ENCODE data around the gene LRRC8B.
"Not testable (repeated sequence)": the region's sequence is repeated elsewhere in the genome, so short reads cannot be mapped to it uniquely, and the experiment has no call there.

The LRRC8B gene

DNA sequence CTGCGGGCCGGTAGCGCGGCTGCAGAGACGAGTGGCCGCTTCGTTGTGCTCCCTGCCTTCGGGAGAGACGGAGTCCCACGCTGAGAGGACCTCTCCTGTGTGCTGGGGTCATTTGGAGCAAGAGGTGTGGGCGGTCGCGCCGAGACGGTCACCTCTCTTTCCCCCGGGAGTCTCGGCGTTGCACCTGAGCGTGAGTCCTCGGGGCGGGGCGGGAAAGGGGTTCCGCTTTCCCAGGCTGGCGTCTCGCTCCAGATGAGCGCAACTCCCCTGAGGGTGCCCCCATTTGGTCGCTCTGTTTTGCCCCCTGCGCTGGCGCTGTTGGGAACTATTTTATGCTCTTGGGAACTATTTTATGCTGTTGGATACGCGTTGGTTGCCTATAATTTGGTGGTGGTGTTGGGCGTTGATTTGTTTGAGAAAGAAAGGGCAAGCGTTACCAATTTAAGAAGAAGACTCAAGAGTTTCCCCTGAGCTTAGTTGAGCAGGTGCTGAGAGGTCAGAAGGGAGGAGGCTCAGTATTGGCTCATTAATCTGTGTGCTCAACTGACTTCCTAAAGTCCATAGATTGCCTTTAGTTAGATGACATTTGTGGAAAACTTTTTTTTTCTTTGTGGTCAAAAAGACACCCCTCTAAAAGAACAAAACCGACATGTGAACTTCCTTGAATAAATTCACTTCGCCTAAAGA is 683 bp downstream of the LRRC8B start:
- peak; percentile 26 for DNase-seq

GRCh38 chr1:89527256-89527655 is 2.6 kb downstream of the LRRC8B start:
- DNase-seq: no peak

GRCh38 chr1:89527750-89528381 is 3.2 kb downstream of the LRRC8B start:
- no peak for DNase-seq

GRCh38 chr1:89528382-89528780 is 3.8 kb downstream of the LRRC8B start:
- DNase-seq: no peak

DNA sequence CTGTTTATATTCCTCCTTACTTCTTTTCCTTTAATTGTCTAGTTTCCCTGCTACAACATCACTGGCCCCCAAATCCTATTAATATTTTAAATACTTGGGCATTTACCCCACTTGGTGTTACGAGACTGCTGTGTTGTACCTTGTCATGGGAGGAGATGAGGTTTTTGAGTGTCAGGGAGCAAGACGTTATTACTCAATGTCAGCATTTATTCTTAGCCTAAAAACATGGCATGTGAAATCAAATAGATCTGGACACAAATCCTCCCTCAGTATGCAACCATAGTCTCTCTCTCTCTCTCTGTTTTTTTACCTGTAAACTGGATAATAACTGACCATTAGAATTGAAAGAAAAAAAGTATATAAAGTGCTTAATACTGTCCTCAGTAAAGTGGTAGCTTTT is 4.6 kb downstream of the LRRC8B start:
- DNase-seq: no peak

DNA sequence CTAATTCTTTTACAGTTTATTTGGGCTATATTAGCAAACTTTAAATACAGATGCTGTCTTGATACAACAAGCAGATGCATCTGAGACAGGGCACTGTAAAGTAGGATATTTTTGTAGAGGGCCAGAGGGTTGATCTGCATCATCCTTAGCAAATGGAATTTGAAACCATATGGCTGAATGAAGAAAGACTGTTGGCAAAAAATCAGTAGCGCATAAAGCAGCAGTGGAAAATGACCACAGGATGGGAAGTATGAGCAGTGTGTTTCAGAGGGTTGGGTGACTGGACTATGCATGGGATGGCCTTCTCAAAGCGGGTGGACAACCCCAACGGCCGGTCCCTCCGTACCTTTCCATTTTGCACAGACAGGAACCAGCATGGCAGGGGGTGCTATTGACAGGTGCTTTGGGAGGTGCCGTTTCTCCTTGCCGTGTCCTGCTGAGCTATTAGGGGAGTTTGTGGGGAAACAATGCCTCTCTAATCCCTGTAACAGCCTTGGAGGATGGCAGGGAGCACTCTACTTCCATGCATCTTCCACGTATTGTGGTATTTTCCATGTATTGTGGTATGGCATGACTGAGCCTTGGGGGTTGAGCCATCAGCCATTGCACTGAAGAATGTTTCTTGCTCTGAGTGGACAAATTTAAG is 5.9 kb downstream of the LRRC8B start:
- no peak for DNase-seq

- no peak for DNase-seq
These were observed 7.0 kb downstream of the LRRC8B start for GRCh38 chr1:89531480-89532139.

DNA sequence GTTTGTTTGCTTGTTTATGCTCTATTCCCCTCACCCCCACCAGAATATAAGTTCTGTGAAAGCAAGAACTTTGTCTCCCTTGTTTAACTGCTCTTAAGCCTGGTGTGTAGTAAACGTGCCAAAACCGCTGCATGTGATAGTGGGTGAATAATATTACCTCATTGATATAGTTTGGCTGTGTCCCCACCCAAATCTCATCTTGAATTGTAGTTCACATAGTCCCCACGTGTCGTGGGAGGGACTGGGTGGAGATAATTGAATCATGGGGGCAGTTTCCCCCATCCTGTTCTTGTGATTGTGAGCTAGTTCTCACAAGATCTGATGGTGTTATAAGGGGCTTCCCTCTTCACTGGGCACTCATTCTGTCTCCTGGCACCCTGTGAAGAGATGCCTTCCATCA is 7.6 kb downstream of the LRRC8B start:
- DNase-seq: no peak

DNA sequence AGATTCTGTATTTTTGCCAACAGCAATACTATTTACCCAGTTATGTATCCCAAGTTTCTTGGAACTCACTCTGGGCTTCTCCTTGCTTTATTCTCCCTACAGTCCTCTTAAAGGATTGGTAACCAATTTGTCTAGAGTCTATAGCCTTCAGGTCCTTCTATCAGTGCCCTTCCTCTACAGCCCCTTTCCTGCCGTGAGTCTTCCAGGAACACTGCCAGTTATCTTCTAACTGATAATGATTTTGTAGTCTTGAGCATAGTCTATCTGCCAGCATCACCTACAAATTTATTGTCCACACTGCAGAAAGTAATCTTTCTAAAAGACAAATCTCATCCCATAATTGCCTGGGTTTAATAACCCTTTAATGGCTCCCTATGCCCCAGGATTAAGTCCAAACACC is 8.2 kb downstream of the LRRC8B start:
- no peak for DNase-seq

- DNase-seq: no peak
These were observed 10.9 kb downstream of the LRRC8B start for GRCh38 chr1:89535537-89535936.

- no peak for DNase-seq
These were observed 12.1 kb downstream of the LRRC8B start for GRCh38 chr1:89536555-89537341.

GRCh38 chr1:89538361-89538760 is 13.7 kb downstream of the LRRC8B start:
- no peak for DNase-seq

- no peak for DNase-seq
These were observed 14.5 kb downstream of the LRRC8B start for GRCh38 chr1:89539128-89539527.

- DNase-seq: no peak
These were observed 15.9 kb downstream of the LRRC8B start for GRCh38 chr1:89540406-89540970.

DNA sequence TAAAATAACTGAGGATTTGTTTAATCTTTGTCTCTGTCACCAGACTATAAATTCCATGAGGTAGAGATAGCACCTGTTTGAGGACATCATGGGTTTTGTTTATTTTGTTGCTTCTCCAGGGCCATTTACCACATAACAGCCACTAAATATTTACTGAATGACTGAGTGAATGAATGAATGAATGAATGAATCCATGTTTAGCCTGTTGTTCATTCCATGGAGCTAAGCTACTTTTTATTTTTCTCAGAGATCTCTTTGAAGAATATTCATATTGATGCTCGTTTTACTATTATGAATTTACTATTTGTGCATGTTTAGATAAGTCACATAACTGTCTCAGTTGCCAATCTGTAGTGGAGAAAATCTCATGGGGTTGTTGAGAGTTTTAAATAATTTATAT is 17.7 kb downstream of the LRRC8B start:
- no peak for DNase-seq

- not testable (repeated sequence) for DNase-seq
These were observed 19.0 kb downstream of the LRRC8B start for GRCh38 chr1:89543632-89544031.

GRCh38 chr1:89545264-89546038 is 20.8 kb downstream of the LRRC8B start:
- no peak for DNase-seq

DNA sequence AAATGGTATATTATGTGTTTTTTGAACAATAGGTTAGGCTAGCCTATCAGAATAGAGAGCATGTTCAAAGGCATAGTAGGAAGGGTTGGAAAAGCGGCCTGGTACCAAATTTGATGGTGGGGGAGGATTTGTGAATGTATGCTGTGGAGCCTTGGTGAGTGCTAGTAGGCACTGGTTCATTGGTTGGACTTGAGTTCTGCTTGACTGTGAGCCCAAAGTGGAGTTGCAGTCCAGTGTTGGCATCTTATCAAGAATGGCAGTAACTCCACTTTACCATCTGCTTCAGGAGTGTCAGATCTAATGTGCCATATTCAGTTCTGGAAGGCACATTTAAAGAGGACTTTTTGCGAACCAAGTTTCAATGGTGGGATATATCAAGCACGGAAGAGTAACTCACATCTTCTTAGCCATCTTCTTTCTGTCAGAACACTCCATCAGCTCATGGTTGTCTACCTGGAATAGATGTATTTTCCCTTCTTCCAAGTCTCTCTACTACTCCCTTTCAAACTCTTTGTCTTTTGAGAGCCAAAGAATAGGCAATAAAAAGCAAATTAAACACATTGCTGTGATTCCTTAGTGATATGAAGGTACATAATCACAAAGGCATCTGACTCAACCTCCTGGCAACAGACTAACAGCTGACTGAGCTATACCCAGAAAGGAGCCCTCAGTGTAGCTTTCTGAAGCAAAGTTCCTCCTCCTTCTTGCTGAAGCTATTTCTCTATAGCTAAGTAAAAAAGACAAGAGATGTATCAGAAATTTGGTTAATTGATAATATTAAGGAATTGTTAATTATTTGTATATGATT is 21.7 kb downstream of the LRRC8B start:
- no peak for DNase-seq

DNA sequence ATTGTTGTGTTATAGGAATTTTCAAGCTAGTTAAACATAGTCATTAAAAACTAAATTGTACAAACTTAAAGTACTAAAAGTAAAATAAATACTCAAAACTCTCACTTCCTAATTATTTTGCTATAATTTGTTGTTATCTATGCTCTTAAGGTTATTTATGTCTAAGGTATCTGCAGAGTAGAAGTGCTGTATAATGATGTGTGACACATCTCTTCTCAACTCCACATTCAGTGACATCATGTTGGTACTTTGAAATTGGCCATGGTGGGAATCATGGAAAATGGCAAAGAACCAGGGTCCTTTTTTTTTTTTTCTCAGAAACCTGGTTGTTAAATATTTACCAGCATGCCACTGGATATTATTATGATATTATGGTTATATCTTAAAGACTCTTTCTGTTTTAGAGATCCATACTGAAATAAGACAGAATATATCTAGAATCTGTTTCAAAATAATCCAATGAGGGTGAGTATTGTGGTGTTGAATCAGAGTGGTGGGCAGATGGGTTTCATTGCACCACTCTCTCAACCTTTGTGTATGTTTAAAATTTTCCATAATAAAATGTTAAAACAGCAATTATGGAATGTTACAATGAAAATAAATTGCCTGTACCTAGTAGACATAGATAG is 22.4 kb downstream of the LRRC8B start:
- DNase-seq: no peak

GRCh38 chr1:89547563-89548116 is 23.0 kb downstream of the LRRC8B start:
- no peak for DNase-seq

Data from T-helper 9 cell (primary cell).